ENCODE results near the gene NPEPL1. TPM values are rescaled to one million over a fixed set of nuclear protein-coding genes. Genes with fewer than 3 reads are reported as not detected.

Gene NPEPL1
- total RNA-seq, 1 donor from 2014 or later: 25.5 TPM

DNA sequence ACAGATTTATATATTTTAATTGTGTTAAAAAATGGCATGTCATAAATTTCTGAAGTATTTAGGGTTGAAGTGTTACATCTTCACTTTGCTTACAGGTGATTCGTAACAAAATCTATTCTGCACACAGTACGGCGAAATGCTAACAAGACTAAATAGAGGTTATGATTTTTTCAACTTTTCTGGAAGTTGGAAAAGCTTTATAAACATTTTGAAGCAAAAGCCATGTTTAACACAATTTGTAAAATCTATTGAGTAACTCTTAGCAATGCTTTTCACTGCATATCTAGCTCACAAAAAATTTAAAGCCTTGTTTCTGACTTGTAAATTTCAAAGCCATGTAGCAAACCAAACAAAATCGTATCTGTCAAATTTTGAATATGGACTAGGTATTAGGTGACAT, 38.3 kb upstream of the NPEPL1 start:
- H3K9me3 ChIP-seq: no peaks in the 10 kb centered on the region
- intact Hi-C loops (cut with DNase I): loop anchor here (5.0 kb wide), 1 partner anchor 417 kb away; no protein-coding TSS in a partner anchor
- H3K27me3 ChIP-seq: no peaks in the 10 kb centered on the region
- H3K4me1 ChIP-seq: peaks cover 72% of the 10 kb centered on the region
- no peaks in the 10 kb centered on the region for H3K36me3 ChIP-seq
- H3K27ac ChIP-seq: no peak overlapping the region
- TF ChIP-seq, protein P1, sequence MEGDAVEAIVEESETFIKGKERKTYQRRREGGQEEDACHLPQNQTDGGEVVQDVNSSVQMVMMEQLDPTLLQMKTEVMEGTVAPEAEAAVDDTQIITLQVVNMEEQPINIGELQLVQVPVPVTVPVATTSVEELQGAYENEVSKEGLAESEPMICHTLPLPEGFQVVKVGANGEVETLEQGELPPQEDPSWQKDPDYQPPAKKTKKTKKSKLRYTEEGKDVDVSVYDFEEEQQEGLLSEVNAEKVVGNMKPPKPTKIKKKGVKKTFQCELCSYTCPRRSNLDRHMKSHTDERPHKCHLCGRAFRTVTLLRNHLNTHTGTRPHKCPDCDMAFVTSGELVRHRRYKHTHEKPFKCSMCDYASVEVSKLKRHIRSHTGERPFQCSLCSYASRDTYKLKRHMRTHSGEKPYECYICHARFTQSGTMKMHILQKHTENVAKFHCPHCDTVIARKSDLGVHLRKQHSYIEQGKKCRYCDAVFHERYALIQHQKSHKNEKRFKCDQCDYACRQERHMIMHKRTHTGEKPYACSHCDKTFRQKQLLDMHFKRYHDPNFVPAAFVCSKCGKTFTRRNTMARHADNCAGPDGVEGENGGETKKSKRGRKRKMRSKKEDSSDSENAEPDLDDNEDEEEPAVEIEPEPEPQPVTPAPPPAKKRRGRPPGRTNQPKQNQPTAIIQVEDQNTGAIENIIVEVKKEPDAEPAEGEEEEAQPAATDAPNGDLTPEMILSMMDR (IDR thresholded peaks at IDR 0.05): no peak
- TF ChIP-seq POLR2A (IDR thresholded peaks at IDR 0.05) (no peak), POLR2AphosphoS5 (IDR thresholded peaks at IDR 0.05; ENCODE audit: insufficient read depth in 1 of 2, low read depth in 1 of 2) (no peak)
- no peak for DNase-seq (ENCODE audit: extremely low spot score in 2 of 2)
- H3K4me3 ChIP-seq: no peak overlapping the region

DNA sequence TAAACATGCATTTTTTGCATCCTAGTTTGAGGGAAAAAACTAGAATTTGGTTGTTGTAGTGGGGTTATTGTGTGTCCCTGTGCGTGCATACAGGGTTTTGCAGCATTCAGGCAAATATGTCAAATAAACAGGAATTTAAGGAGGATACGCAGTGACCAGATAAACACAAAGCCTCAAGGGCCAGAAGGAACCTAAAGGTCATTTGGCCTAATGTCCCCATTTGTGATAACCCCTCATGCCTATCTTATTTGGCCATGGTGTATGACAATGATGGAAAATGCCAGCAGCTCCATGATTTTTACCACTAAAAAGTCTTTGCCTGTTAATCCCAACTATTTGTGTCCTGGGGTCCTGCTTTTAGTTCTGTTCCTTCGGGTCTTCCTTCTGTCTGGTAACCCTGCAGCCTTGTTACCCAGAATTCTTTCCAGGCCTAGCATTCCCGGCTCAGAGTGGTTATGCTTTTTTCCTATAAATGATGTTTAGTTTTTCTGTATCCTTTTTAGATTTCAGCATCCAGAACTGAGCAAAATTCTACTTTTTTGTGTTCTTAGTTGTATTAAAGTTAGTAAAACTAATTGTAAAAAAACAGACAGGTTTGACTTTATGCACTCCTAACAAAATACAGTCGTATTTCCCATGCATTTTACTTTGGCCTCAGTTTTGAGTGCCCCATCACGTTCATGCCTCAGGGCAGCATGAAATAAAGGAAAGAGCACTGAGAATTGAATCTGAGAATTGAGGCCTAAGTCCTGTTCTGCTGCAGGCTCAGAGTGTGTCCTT, 37.1 kb upstream of the NPEPL1 start:
- peaks cover 74% of the 10 kb centered on the region for H3K4me1 ChIP-seq
- no peak overlapping the region for H3K27ac ChIP-seq
- H3K4me3 ChIP-seq: no peak overlapping the region
- no peak for DNase-seq (ENCODE audit: extremely low spot score in 2 of 2)
- H3K9me3 ChIP-seq: no peaks in the 10 kb centered on the region
- TF ChIP-seq POLR2A (IDR thresholded peaks at IDR 0.05) (no peak), POLR2AphosphoS5 (IDR thresholded peaks at IDR 0.05; ENCODE audit: insufficient read depth in 1 of 2, low read depth in 1 of 2) (no peak)
- TF ChIP-seq, protein P1 (IDR thresholded peaks at IDR 0.05): no peak
- no peaks in the 10 kb centered on the region for H3K27me3 ChIP-seq
- intact Hi-C loops (cut with DNase I): no loop called here
- H3K36me3 ChIP-seq: no peaks in the 10 kb centered on the region

DNA sequence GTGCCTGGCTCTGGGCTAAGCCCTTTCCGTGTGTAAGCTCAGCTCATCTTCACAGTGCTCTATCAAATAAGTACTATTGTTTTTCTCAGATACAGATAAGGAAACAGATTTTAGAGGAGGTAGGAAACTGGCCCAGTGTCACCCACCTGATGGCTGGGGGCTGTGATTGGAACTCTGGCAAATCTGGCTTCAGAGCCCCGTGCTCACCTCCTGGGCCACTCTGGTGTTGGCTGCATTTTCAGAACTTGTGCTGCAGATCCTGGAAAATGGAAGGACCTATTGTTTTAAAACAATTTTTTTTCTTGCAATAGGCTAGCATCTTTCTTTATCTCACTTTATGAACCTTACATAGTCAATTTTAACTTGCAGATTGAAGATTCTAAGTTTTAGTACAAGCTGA, 35.8 kb upstream of the NPEPL1 start:
- no peak for TF ChIP-seq POLR2AphosphoS5 (IDR thresholded peaks at IDR 0.05; ENCODE audit: insufficient read depth in 1 of 2, low read depth in 1 of 2)
- TF ChIP-seq POLR2A (IDR thresholded peaks at IDR 0.05): no peak
- TF ChIP-seq, protein P1 (IDR thresholded peaks at IDR 0.05): no peak
- Histone ChIP-seq H3K4me1 (peaks cover 74% of the 10 kb centered on the region), H3K9me3 (no peaks in the 10 kb centered on the region), H3K36me3 (no peaks in the 10 kb centered on the region), H3K27me3 (no peaks in the 10 kb centered on the region), H3K4me3 (no peak overlapping the region), H3K27ac (no peak overlapping the region)
- no peak for DNase-seq (ENCODE audit: extremely low spot score in 2 of 2)
- intact Hi-C loops (cut with DNase I): no loop called here

DNA sequence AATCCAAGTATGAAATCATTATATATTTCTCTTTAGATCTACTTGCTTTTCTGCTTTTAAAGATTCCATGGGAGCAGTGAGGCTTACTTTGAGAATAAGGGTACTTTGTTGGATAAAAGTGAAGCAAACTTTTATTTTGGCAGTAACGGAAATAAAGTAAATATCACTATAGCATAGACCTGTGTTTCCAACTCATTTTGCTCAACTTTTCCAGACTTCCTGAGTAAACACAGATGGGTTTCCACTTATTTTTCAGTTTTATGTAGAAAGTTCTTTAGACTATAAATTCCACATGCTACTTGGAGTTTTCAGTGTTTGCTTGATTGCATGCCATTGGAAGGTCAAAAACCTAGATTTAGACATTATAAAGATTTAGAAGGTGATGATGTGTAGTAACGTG, 35.3 kb upstream of the NPEPL1 start:
- no peak for DNase-seq (ENCODE audit: extremely low spot score in 2 of 2)
- Histone ChIP-seq H3K4me3 (no peak overlapping the region), H3K36me3 (no peaks in the 10 kb centered on the region), H3K9me3 (no peaks in the 10 kb centered on the region), H3K27ac (no peak overlapping the region), H3K27me3 (no peaks in the 10 kb centered on the region), H3K4me1 (peaks cover 74% of the 10 kb centered on the region)
- TF ChIP-seq POLR2A (IDR thresholded peaks at IDR 0.05) (no peak), POLR2AphosphoS5 (IDR thresholded peaks at IDR 0.05; ENCODE audit: insufficient read depth in 1 of 2, low read depth in 1 of 2) (no peak)
- TF ChIP-seq, protein P1 (IDR thresholded peaks at IDR 0.05): no peak
- intact Hi-C loops (cut with DNase I): no loop called here

DNA sequence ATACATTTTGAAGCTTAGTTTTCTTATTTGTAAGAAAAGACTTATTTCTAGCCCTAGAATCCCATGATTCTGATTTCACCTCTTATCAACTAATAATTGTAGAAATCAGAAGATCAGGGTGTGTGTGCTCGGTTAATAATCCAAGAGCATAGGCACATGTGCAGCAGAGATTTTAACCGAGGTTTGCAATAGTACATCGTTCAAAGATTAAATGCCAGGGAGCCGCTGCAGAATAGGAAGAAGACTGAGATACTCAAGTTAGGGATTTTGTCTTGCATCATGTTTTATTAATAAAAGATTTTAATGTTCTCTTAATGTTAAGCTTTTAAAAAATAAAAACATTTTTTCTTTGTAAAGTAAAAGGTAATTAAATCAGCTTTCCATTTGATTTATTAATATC, 34.6 kb upstream of the NPEPL1 start:
- Histone ChIP-seq H3K27me3 (no peaks in the 10 kb centered on the region), H3K27ac (no peak overlapping the region), H3K9me3 (no peaks in the 10 kb centered on the region), H3K4me1 (peaks cover 67% of the 10 kb centered on the region), H3K4me3 (no peak overlapping the region), H3K36me3 (no peaks in the 10 kb centered on the region)
- TF ChIP-seq POLR2A (IDR thresholded peaks at IDR 0.05) (no peak), POLR2AphosphoS5 (IDR thresholded peaks at IDR 0.05; ENCODE audit: insufficient read depth in 1 of 2, low read depth in 1 of 2) (no peak)
- TF ChIP-seq, protein P1 (IDR thresholded peaks at IDR 0.05): no peak
- intact Hi-C loops (cut with DNase I): no loop called here
- no peak for DNase-seq (ENCODE audit: extremely low spot score in 2 of 2)
